SK-N-MC (cell line): Measurements from ENCODE around the gene TIMM10B.

Source experiments
- EZH2 ChIP-seq: fragments of 200-600 bp; sonication (generic); IDR thresholded peaks from one replicate; pipeline ENCODE4 v1.6.1; 2017; ENCODE audit warnings: antibody characterized with exemption
- FOXP2 ChIP-seq: optimal IDR thresholded peaks from 2 replicates; pipeline ENCODE3; 2011; ENCODE audit warnings: mild to moderate bottlenecking, moderate library complexity; ENCODE audit not compliant: insufficient read depth; ENCODE audit errors: extremely low read length, control extremely low read depth
- POLR2AphosphoS5 ChIP-seq: IDR thresholded peaks from 2 replicates; pipeline ENCODE4 v1.6.1; 2012; ENCODE audit warnings: mild to moderate bottlenecking, low read depth, low read length, borderline replicate concordance

DNA sequence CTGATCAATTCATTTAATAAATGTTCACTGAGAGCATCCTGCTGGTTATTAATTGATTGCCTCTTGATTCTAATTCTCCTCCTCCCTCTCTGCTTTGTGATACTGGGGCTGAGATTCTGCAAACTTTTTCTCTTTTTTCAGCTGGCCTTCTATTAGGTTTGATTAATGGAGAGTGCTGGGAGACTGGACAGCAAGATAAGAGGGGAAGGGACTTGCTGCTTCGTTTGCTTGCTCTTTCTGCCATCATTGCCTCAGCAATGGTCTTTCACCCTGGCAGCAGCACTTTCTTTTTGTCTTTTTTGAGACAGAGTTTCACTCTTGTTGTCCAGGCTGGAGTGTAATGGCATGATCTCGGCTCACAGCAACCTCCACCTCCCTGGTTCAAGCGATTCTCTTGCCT lies 22.9 kb downstream of the TIMM10B start:
- TF ChIP-seq FOXP2: no peak
- no peak for TF ChIP-seq POLR2AphosphoS5
- TF ChIP-seq EZH2: no peak
